Fibroblast of villous mesenchyme (primary cell): Measurements from ENCODE around the gene JAG1. TPM values are rescaled to one million over a fixed set of nuclear protein-coding genes. Genes with fewer than 3 reads are reported as not detected.

Source experiments
- DNase-seq: peaks from one replicate; pipeline ENCODE4 v3.0.0-alpha.2; 2010; ENCODE audit warnings: low read depth
- H3K4me3 ChIP-seq: 2 replicates; pipeline ENCODE4 v1.5.1; 2011; ENCODE audit warnings: low read depth, mild to moderate bottlenecking, low read length
- CTCF ChIP-seq: IDR thresholded peaks from 2 replicates; pipeline ENCODE4 v1.5.1; 2012; ENCODE audit warnings: low read depth, mild to moderate bottlenecking, low read length; ENCODE audit not compliant: insufficient read depth
- total RNA-seq: library from RNA; depleted of rRNA; stranded (reverse); fragments of >200 nt; gene quantifications from 2 replicates; pipeline ENCODE4 v1.2.3, GENCODE V29; 2012

Gene JAG1
- total RNA-seq, 1 donor: 12.1 TPM

- H3K4me3 ChIP-seq: no peak overlapping the region
- no peak for DNase-seq
- TF ChIP-seq CTCF: no peak
These were observed 3.9 kb downstream of the JAG1 start for GRCh38 chr20:10669843-10670446.

- no peak overlapping the region for H3K4me3 ChIP-seq
- no peak for TF ChIP-seq CTCF
- no peak for DNase-seq
These were observed 5.0 kb downstream of the JAG1 start for GRCh38 chr20:10668677-10669368.

- TF ChIP-seq CTCF: no peak
These were observed 6.1 kb downstream of the JAG1 start for GRCh38 chr20:10667560-10668167.

GRCh38 chr20:10667077-10667401, 6.8 kb downstream of the JAG1 start:
- TF ChIP-seq CTCF: no peak
- no peak for DNase-seq
- no peak overlapping the region for H3K4me3 ChIP-seq

More at GRCh38 chr20:10667560-10668167, 6.1 kb downstream of the JAG1 start:
- no peak for DNase-seq
- no peak overlapping the region for H3K4me3 ChIP-seq

GRCh38 chr20:10666221-10667076, 7.3 kb downstream of the JAG1 start:
- no peak overlapping the region for H3K4me3 ChIP-seq
- TF ChIP-seq CTCF: no peak
- DNase-seq: no peak

GRCh38 chr20:10665791-10666190, 8.0 kb downstream of the JAG1 start:
- peak; percentile 31 for DNase-seq
- H3K4me3 ChIP-seq: no peak overlapping the region
- no peak for TF ChIP-seq CTCF
